WTC11 (cell line): ENCODE data around the gene SDK2. TPM values are rescaled to one million over a fixed set of nuclear protein-coding genes. Genes with fewer than 3 reads are reported as not detected.

Experiments
- ATAC-seq: fragments of 200-7000 bp; cut with Tn5 transposase; 2 replicates; pipeline ENCODE4 v1.10.0; 2021; ENCODE audit warnings: mild to moderate bottlenecking, moderate library complexity
- CTCF ChIA-PET: fragments of 300-600 bp; sonication (Branson Sonifier 250); formaldehyde crosslinking; loops from one replicate; lab custom pipeline; 2021; ENCODE audit warnings: antibody characterized with exemption; lab: Charles Lee
- POLR2A ChIA-PET: fragments of 350-600 bp; sonication (Branson Sonifier 250); formaldehyde crosslinking; loops from one replicate; lab custom pipeline; 2021; ENCODE audit warnings: antibody characterized with exemption; lab: Charles Lee
- DNase-seq: peaks from one replicate; pipeline ENCODE4 v3.0.0; 2021; ENCODE audit warnings: low spot score
- H3K27ac Mint-ChIP-seq: 2 replicates; pipeline ENCODE4 v1.8.0; 2021; ENCODE audit warnings: mixed read lengths
- H3K27me3 Mint-ChIP-seq: 2 replicates; pipeline ENCODE4 v1.8.0; 2021; ENCODE audit warnings: low read depth, mild to moderate bottlenecking, moderate library complexity, mixed read lengths
- H3K36me3 Mint-ChIP-seq: 2 replicates; pipeline ENCODE4 v1.8.0; 2021; ENCODE audit warnings: mixed read lengths
- H3K4me1 Mint-ChIP-seq: 2 replicates; pipeline ENCODE4 v1.8.0; 2022; ENCODE audit warnings: mixed read lengths
- H3K4me3 Mint-ChIP-seq: 2 replicates; pipeline ENCODE4 v1.8.0; 2021; ENCODE audit warnings: mild to moderate bottlenecking, moderate library complexity, mixed read lengths
- H3K9me3 Mint-ChIP-seq: 2 replicates; pipeline ENCODE4 v1.8.0; 2021; ENCODE audit warnings: mixed read lengths
- ATF3 ChIP-seq: sonication (generic); formaldehyde crosslinking; conservative IDR thresholded peaks from 2 replicates; pipeline ENCODE4 v1.8.1; 2022; ENCODE audit warnings: mild to moderate bottlenecking, missing genetic modification reagents
- CREB1 ChIP-seq: sonication (generic); formaldehyde crosslinking; IDR thresholded peaks from 2 replicates; pipeline ENCODE4 v1.8.0; 2023; ENCODE audit warnings: mild to moderate bottlenecking, missing genetic modification reagents
- CREM ChIP-seq: sonication (generic); formaldehyde crosslinking; IDR thresholded peaks from 2 replicates; pipeline ENCODE4 v1.8.1; 2022; ENCODE audit warnings: mild to moderate bottlenecking, missing genetic modification reagents, moderate library complexity
- ESRRA ChIP-seq: sonication (generic); formaldehyde crosslinking; IDR thresholded peaks from 2 replicates; pipeline ENCODE4 v1.8.1; 2022; ENCODE audit warnings: mild to moderate bottlenecking, missing genetic modification reagents, borderline replicate concordance
- GRHL2 ChIP-seq: fragments of 250-450 bp; sonication (Bioruptor Pico); IDR thresholded peaks from 2 replicates; pipeline ENCODE4 v1.8.0; 2022; ENCODE audit warnings: mild to moderate bottlenecking, moderate library complexity; ENCODE audit not compliant: insufficient replicate concordance, severe bottlenecking
- HMGXB4 ChIP-seq: sonication (generic); formaldehyde crosslinking; IDR thresholded peaks from 2 replicates; pipeline ENCODE4 v1.8.1; 2023; ENCODE audit warnings: mild to moderate bottlenecking, moderate library complexity, missing genetic modification reagents
- IRF2 ChIP-seq: sonication (generic); formaldehyde crosslinking; IDR thresholded peaks from 2 replicates; pipeline ENCODE4 v1.8.0; 2022; ENCODE audit warnings: low read depth, missing genetic modification reagents, borderline replicate concordance
- JAZF1 ChIP-seq: fragments of 250-450 bp; sonication (Bioruptor Pico); IDR thresholded peaks from 2 replicates; pipeline ENCODE4 v1.9.0; 2021; ENCODE audit warnings: moderate library complexity, mild to moderate bottlenecking, inconsistent platforms
- MLX ChIP-seq: sonication (generic); formaldehyde crosslinking; IDR thresholded peaks from 2 replicates; pipeline ENCODE4 v1.8.1; 2023; ENCODE audit warnings: mild to moderate bottlenecking, missing genetic modification reagents, moderate library complexity
- MYBL2 ChIP-seq: sonication (generic); formaldehyde crosslinking; IDR thresholded peaks from 2 replicates; pipeline ENCODE4 v1.8.1; 2023; ENCODE audit warnings: mild to moderate bottlenecking, moderate library complexity, missing genetic modification reagents
- NR1H2 ChIP-seq: sonication (generic); formaldehyde crosslinking; IDR thresholded peaks from 2 replicates; pipeline ENCODE4 v1.9.0; 2021; ENCODE audit warnings: mild to moderate bottlenecking, moderate library complexity, missing genetic modification reagents
- OVOL2 ChIP-seq: fragments of 250-450 bp; sonication (Bioruptor Pico); IDR thresholded peaks from 2 replicates; pipeline ENCODE4 v1.9.0; 2021; ENCODE audit warnings: mild to moderate bottlenecking, borderline replicate concordance
- RORB ChIP-seq: fragments of 250-450 bp; sonication (Bioruptor Pico); IDR thresholded peaks from 2 replicates; pipeline ENCODE4 v1.9.0; 2021; ENCODE audit warnings: mild to moderate bottlenecking
- ZNF121 ChIP-seq: sonication (generic); formaldehyde crosslinking; IDR thresholded peaks from 2 replicates; pipeline ENCODE4 v1.8.0; 2023; ENCODE audit warnings: missing genetic modification reagents
- ZNF416 ChIP-seq: fragments of 250-450 bp; sonication (Bioruptor Pico); IDR thresholded peaks from 2 replicates; pipeline ENCODE4 v1.9.0; 2021; ENCODE audit warnings: mild to moderate bottlenecking, inconsistent platforms
- ZNF423 ChIP-seq: fragments of 250-450 bp; sonication (Bioruptor Pico); IDR thresholded peaks from 2 replicates; pipeline ENCODE4 v2.1.2; 2022; ENCODE audit warnings: mild to moderate bottlenecking, moderate library complexity
- ZNF671 ChIP-seq: fragments of 250-450 bp; sonication (Bioruptor Pico); IDR thresholded peaks from 2 replicates; pipeline ENCODE4 v1.8.0; 2021; ENCODE audit warnings: mild to moderate bottlenecking
- total RNA-seq: library from RNA; stranded (reverse); gene quantifications from 3 replicates; pipeline ENCODE4 v1.2.3, GENCODE V29; 2021
- TF ChIP-seq, protein P1 (sequence below): sonication (generic); formaldehyde crosslinking; IDR thresholded peaks from 2 replicates; pipeline ENCODE4 v1.8.0; 2023; ENCODE audit warnings: missing genetic modification reagents
- TF ChIP-seq, protein P2 (sequence below): sonication (generic); formaldehyde crosslinking; IDR thresholded peaks from 2 replicates; pipeline ENCODE4 v1.8.1; 2023; ENCODE audit warnings: mild to moderate bottlenecking, missing genetic modification reagents, borderline replicate concordance
- TF ChIP-seq, protein P3 (sequence below): fragments of 250-450 bp; sonication (Bioruptor Pico); IDR thresholded peaks from 2 replicates; pipeline ENCODE4 v1.9.0; 2021; ENCODE audit warnings: moderate library complexity, mild to moderate bottlenecking, inconsistent platforms, borderline replicate concordance

Gene SDK2
- total RNA-seq, 1 experiment from 2014 or later = 14.8 TPM

GRCh38 chr17:73317513-73318426 lies 326.5 kb downstream of the SDK2 start (continued):
- TF ChIP-seq ATF3 (CRISPR knock-in tag) = no peak

DNA sequence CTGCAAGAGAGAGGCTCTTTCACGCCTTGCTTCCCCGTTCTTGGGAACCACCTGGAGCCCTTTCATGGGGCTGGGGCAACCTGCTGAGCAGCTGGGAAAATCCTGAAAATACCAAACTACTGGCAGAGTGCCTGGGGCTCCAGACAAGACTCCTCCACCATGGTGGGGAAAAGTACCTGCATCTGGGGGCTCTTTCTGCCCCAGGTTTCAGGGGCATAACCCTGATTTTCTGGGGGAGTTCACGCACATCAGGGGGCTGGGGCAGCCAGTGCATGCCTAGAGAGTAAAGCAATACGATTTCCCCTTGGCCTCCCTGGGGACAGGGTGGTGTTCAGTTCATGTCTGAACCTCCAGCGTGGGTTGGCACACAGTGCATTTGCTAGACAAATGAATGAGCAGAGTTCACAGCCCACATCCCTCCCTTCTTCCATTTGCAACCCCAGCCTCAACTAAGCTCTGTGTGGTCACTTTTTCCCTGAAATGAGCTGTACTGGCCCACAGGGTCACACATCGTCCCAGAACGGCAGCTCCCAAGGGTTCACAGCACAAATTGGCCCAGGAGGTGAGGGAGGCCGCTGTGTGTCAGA lies 327.2 kb downstream of the SDK2 start:
- POLR2A ChIA-PET = interaction anchor here (1.3 kb wide), 1 partner anchor 25 kb away, joined by 3 read pairs; no protein-coding TSS in a partner anchor
- ATAC-seq (no peak), DNase-seq (no peak)
- Mint-ChIP-seq H3K4me1 (peaks cover 28% of the 10 kb centered on the region), H3K27me3 (peaks cover 22% of the 10 kb centered on the region), H3K9me3 (no peaks in the 10 kb centered on the region), H3K4me3 (no peak overlapping the region), H3K36me3 (no peaks in the 10 kb centered on the region), H3K27ac (no peak overlapping the region)
- TF ChIP-seq, protein P1, sequence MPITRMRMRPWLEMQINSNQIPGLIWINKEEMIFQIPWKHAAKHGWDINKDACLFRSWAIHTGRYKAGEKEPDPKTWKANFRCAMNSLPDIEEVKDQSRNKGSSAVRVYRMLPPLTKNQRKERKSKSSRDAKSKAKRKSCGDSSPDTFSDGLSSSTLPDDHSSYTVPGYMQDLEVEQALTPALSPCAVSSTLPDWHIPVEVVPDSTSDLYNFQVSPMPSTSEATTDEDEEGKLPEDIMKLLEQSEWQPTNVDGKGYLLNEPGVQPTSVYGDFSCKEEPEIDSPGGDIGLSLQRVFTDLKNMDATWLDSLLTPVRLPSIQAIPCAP (CRISPR knock-in tag) = no peak
- TF ChIP-seq MLX (CRISPR knock-in tag) (no peak), ZNF671 (no peak), JAZF1 (CRISPR knock-in tag) (no peak), ESRRA (no peak)
- CTCF ChIA-PET = interaction anchor here (0.6 to 1.8 kb wide), 3 partner anchors 43 to 1198 kb away, joined by 3 to 9 read pairs (median 3); no protein-coding TSS in a partner anchor

DNA sequence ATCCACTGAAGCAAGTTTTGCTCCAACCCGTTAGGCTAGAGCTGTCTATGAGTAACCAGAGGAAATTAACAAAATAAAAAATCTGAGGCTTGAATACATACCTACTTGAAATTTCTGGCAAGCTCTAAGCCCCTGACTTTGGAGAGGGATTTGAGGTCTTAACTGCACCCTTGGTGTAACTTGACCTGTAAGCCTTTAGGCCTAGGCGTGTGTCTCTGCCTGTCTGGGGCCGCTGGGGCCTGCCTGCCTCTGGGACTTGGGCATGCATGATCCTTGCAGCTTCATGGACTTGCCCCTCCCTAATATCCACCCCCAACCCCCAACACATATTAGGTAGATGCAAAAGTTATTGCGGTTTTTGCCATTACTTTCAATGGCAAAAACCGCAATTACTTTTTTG lies 328.8 kb downstream of the SDK2 start:
- POLR2A ChIA-PET = no interaction called here
- TF ChIP-seq MYBL2 (CRISPR knock-in tag) (no peak), CREB1 (CRISPR knock-in tag) (no peak), HMGXB4 (no peak), RORB (no peak), CREM (CRISPR knock-in tag) (no peak), IRF2 (CRISPR knock-in tag) (no peak), ZNF423 (no peak)
- ATAC-seq = no peak
- no peak overlapping the region for H3K27ac Mint-ChIP-seq
- H3K9me3 Mint-ChIP-seq = no peaks in the 10 kb centered on the region
- H3K4me1 Mint-ChIP-seq = peaks cover 28% of the 10 kb centered on the region
- no peak for DNase-seq
- H3K4me3 Mint-ChIP-seq = no peak overlapping the region
- no peaks in the 10 kb centered on the region for H3K36me3 Mint-ChIP-seq
- peaks cover 22% of the 10 kb centered on the region for H3K27me3 Mint-ChIP-seq
- CTCF ChIA-PET = interaction anchor here (0.6 to 7.7 kb wide), 4 partner anchors 16 to 54 kb away, joined by 3 to 88 read pairs (median 5); no protein-coding TSS in a partner anchor

DNA sequence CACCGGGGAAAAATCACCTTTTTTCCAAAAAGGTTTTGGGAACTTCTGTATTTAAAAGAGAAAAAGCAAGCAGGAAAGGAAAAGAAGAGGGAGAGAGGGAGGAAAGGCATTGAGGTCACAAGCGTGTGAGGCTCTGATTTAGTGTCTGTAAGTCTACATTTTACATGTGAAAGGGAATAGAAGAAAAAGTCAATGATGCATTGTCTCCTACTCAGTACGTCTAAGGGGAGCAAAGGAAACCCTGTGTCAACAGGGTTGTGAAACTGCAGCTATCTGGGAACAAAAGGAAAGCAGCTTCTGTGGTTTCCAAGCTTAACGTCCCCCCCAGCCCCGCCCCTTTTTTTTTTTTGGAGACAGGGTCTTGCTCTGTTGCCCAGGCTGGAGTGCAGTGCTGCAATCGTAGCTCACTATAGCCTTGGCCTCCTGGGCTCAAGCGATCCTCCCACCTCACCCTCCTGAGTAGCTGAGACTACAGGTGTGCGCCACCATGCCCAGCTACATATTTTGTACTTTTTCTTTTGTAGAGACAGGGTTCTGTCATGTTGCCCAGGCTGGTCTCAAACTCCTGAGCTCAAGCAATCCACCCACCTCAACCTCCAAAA lies 330.6 kb downstream of the SDK2 start:
- Mint-ChIP-seq H3K27me3 (peaks cover 22% of the 10 kb centered on the region), H3K4me3 (no peak overlapping the region), H3K4me1 (peaks cover 39% of the 10 kb centered on the region), H3K9me3 (no peaks in the 10 kb centered on the region), H3K27ac (no peak overlapping the region), H3K36me3 (no peaks in the 10 kb centered on the region)
- no peak for DNase-seq
- no peak for ATAC-seq
- POLR2A ChIA-PET = interaction anchor here (5.3 kb wide), 1 partner anchor 29 kb away, joined by 55 read pairs; no protein-coding TSS in a partner anchor
- CTCF ChIA-PET = interaction anchor here (0.6 to 7.7 kb wide), 6 partner anchors 12 to 350 kb away, joined by 3 to 88 read pairs (median 5); no protein-coding TSS in a partner anchor
- no peak for TF ChIP-seq CREB1 (CRISPR knock-in tag)
- TF ChIP-seq, protein P2, sequence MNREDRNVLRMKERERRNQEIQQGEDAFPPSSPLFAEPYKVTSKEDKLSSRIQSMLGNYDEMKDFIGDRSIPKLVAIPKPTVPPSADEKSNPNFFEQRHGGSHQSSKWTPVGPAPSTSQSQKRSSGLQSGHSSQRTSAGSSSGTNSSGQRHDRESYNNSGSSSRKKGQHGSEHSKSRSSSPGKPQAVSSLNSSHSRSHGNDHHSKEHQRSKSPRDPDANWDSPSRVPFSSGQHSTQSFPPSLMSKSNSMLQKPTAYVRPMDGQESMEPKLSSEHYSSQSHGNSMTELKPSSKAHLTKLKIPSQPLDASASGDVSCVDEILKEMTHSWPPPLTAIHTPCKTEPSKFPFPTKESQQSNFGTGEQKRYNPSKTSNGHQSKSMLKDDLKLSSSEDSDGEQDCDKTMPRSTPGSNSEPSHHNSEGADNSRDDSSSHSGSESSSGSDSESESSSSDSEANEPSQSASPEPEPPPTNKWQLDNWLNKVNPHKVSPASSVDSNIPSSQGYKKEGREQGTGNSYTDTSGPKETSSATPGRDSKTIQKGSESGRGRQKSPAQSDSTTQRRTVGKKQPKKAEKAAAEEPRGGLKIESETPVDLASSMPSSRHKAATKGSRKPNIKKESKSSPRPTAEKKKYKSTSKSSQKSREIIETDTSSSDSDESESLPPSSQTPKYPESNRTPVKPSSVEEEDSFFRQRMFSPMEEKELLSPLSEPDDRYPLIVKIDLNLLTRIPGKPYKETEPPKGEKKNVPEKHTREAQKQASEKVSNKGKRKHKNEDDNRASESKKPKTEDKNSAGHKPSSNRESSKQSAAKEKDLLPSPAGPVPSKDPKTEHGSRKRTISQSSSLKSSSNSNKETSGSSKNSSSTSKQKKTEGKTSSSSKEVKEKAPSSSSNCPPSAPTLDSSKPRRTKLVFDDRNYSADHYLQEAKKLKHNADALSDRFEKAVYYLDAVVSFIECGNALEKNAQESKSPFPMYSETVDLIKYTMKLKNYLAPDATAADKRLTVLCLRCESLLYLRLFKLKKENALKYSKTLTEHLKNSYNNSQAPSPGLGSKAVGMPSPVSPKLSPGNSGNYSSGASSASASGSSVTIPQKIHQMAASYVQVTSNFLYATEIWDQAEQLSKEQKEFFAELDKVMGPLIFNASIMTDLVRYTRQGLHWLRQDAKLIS (CRISPR knock-in tag) = no peak
- TF ChIP-seq OVOL2 = no peak
- TF ChIP-seq NR1H2 (CRISPR knock-in tag) = no peak
- no peak for TF ChIP-seq ZNF416
- no peak for TF ChIP-seq ESRRA
- no peak for TF ChIP-seq GRHL2 (CRISPR knock-in tag)
- peak; percentile 95 for TF ChIP-seq ZNF121 (CRISPR knock-in tag)
- TF ChIP-seq, protein P3, sequence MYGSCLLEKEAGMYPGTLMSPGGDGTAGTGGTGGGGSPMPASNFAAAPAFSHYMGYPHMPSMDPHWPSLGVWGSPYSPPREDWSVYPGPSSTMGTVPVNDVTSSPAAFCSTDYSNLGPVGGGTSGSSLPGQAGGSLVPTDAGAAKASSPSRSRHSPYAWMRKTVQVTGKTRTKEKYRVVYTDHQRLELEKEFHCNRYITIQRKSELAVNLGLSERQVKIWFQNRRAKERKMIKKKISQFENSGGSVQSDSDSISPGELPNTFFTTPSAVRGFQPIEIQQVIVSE = no peak
